Fibroblast of skin of right biceps (primary cell): ENCODE measurements around the gene CCDC177.
A peak's percentile ranks its signal among the peaks of the same experiment; 100 is the strongest.

Experiments used
- DNase-seq: peaks from one replicate; pipeline ENCODE4 v3.0.0-alpha.2; 2013

Gene CCDC177

DNA sequence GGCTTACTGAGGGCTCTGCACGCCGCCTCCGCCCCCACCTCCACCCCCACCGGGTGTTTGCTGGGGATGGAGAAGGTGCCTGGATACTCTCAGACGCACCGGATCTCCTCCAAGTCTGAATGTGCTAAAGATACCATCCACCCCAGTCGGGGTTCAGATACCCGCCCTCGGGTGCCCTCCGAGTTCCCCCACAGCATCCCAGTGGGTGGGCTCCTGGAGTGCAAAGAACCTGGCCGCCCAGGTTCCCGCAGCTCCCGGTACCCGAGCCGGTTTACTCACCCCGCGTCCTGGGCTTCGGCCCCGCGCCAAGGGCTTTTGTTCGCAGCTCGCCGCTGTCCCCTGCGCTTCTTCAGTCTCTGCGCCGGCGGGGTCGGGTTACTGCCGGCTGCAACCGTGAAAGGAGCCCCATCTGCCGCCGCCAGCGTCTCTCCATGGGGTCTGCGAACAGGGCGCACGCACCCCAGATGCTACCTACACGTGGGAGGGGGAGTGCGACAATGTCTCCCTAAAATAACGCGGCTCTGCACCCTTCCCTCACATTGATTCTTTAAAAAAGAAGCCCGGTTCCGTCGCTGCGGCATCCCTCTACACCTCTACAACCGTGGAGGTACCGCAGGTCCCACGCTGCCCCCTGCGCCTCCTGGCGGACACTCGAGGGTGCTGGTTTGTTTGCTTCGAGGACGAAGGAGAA lies at the start of gene CCDC177:
TSS of gene CCDC177 (minus strand) at position 609 of the 691 bp plus-strand sequence. CDS start 1,249 bp downstream, outside the sequence.
- peak; percentile 45 for DNase-seq

DNA sequence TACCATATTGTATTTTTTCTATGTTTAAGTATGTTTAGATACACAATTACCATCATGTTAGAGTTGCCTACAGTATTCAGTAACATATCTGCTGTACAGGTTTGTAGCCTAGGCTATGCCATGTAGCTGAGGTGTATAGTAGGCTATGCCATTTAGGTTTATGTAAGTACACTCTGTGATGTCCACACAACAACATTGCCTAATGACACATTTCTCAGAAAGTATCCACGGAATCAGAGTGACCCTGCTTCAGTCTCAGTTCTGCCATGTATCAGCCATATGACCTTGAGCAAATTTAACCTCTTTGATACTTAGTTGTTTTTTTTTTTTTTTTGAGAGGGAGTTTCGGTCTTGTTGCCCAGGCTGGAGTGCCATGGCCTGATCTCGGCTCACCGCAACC lies 49.5 kb upstream of the CCDC177 start:
- no peak for DNase-seq

GRCh38 chr14:69620981-69621380 lies 46.3 kb upstream of the CCDC177 start:
- DNase-seq: no peak

- no peak for DNase-seq
Measured at GRCh38 chr14:69620211-69620611, 45.5 kb upstream of the CCDC177 start.

DNA sequence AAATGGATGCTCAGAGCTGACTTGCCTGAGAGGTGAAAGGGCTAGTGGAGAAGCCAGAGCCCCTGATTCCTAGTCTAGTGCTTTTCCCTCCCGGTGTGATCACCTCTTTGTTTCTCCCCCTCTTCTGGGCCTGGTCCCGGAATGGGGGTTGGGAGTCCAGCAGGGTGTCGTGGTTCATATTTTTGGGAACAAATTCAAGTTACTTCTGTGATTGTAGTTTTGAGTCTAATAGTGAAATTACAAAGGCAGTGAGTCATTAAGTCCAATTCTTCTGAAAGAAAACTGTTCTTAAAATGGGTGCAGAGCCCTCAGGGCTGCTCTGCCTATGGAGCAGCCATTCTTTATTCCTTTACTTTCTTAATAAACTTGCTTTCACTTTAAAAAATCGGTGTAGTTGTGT lies 44.3 kb upstream of the CCDC177 start:
- peak; percentile 60 for DNase-seq

GRCh38 chr14:69617796-69618195 lies 43.1 kb upstream of the CCDC177 start:
- DNase-seq: no peak

DNA sequence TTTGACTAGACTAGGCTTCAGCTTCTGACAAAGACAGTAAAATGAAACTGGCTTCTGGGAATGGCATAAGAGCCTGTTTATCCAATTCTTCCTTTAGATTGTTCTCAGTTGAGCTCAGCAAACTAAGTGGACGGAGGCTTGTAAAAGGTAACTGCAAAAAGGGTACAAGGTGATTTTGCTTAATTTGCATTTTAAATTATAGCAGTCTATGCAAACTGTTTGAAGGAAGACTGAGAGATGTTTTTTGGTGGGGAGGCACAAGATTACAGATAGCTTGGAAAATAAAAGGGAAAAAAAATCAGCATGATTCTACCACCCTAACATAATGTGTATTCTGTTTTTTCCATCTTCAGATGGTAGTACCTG lies 41.7 kb upstream of the CCDC177 start:
- no peak for DNase-seq

GRCh38 chr14:69615496-69616407 lies 41.1 kb upstream of the CCDC177 start:
- peak; percentile 89 for DNase-seq

- DNase-seq: no peak
Measured at GRCh38 chr14:69615121-69615495, 40.4 kb upstream of the CCDC177 start.

- no peak for DNase-seq
Measured at GRCh38 chr14:69614592-69614991, 39.9 kb upstream of the CCDC177 start.

DNA sequence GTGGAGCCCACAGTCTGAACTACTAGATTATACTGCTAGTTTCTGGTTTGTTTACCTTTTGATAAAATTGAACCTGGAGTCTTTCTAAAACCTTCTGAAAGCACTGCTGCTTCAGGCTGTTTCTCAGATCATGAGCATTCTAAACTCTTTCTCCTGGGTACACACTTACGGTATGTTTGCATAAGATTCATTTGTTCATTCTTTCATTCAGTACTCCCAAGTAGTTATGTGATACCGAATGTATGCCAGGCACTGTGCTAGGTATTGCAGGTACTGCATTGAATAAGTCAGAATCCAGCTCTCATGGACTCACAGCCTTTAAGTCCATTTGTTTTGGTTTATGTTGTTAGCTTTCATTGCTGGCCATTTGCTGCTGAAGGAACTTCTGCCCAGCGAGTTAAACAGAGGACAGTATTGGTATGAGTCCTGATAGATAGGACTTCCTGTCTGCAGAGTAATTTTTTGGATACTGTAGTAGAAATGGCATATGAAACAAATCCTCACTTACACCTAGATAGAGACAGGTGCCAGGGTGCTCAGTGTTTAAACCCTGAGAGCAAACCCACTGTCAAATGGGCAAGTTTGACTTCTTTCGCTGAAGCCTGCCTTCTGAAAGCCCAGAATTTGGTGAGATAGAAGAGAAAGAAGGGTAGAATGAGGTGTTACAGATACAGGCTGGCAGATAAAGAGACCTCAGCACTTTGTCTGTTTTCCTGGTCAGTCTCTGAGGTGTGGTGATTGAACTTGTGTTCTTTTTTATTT lies 38.8 kb upstream of the CCDC177 start:
- no peak for DNase-seq

DNA sequence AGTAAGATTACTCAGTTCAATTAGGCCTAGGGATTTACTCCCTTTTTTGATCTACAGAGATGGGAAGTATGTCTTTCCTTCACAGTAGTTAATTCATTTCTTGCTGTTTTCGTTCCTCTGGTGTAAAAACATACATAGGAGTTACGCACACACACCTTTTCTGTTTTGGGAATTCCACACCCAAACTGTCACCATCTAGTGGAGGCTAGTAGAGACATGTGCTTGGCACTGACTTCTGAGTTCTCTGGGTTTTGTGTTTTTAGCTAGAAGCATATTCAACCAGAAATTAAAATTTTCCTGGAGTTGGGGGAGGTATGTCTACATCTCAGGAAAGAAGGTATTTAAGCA lies 38.1 kb upstream of the CCDC177 start:
- no peak for DNase-seq

DNA sequence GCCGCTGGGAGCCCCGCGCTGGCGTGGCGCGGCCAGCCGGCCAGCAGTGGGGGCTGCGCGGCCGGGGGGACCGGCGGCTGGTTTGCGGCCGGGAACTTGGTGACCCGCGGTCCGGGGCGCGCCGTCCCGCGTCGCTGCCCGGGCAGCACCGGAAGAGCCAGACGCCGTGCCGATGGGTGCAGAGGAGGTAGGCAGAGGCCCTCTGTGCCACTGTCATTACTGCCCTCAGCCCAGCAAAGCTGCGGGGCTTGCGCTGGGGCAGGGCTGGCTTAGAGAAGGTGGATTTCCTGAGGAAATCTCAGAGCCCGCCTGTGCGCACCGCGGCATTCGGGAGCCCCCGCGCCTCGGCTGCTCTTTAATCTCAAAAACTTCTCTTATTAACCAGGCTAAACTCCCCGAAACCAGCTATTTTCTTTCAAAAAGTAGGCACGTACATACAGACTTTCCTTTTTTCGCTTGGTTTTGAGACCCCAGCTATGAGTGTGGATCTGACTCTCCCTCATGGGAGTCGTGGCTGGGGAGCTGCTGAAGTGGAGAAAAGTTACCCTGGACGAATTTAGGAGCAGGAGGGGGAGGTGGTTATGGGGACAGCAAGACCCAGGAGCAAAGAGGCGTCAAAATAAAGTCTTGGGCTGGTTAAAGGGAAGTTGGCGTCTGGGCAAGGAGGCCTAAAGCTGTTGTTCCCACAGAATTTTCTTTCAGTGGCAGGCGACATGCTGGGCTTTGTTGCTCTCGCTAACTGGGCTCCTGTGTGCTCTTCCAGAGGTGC lies 37.5 kb upstream of the CCDC177 start:
- peak; percentile 27 for DNase-seq

DNA sequence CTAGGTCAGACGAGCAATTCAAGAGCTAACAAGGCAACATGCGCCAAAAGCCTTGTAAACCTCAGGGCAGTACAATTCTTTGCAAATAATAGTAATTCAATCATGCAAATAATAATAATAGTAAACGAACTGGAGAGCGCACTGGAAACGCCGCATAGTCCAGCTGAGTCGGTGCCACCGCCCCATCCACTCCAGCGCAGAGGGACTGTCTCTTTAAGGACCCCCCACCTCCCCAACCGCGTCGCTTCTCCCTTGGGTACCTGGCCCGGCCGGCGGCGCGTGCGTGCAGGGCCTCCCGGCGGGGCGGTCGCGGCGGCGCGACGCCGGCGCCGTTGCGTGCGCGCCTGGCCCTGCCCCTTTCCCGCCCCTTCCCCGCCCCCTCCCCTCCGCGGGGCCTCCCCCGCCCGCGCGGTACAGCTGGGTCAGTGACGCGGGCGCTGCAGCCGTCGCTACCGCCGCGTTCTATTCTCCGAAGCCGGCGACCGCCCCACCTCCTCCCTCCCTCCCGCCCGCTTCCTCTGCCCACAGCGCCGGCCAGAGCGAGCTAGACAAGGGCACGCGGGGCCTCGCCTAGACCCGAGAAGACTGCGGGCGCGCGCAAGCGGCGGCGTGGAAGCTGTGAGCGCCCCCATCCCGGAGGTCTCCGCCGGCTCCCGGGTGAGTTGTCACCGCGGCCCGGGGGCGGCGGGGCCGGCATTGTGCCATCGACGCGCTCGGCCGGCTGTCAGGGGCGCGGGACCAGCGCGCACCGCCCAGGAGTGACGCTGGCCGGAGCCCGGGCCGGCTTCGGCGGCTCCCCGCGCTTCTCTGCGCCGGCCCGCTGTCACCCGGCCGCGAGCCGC lies 36.7 kb upstream of the CCDC177 start, which contains the start of gene SUSD6:
TSS of gene SUSD6 (plus strand) at position 425 of the 842 bp plus-strand sequence. CDS start 46,997 bp downstream, outside the sequence.
- peak; percentile 92 for DNase-seq

DNA sequence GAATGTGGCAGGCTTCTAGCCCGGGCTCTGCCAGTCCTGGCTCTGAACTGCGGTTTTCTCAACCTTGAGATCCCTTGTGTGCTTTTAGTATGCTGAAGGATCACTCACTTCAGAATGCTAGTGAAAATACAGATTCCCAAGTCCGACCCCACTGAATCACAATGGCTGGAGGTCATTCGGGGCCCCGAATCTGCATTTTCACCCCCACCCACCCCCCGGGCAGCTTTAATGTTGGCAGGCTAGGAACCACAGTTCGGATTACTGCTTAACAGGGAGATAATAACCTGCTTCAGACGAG lies 36.2 kb upstream of the CCDC177 start:
- DNase-seq: peak; percentile 29

GRCh38 chr14:69610020-69610873 lies 35.6 kb upstream of the CCDC177 start:
- DNase-seq: no peak

- no peak for DNase-seq
Measured at GRCh38 chr14:69606258-69607184, 31.9 kb upstream of the CCDC177 start.

DNA sequence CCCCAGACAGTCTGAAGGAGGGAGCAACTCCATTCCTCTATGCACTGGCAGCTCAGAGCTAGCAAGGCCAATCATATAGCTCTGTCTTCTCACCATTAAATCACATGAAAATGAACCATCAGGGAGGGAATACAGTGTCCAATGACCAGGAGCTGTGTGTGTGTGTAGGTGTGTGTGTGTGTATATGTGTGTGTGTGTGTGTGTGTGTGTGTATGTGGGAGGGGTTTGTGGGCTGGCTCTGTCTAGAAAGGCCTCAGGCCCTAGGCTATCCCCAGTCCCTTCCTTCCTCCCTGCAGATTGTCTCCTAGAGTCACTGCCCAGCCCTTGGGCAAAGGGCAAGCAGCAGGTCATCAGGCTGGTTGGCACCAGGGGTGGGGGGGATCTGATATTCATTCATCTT lies 31.1 kb upstream of the CCDC177 start:
- DNase-seq: no peak

GRCh38 chr14:69600304-69600891 lies 25.7 kb upstream of the CCDC177 start:
- DNase-seq: no peak
